Lower leg skin (tissue), 3 donors: Measurements from ENCODE around the gene RHCG.

Experiments
- POLR2A ChIP-seq, 2 donors: fragments of 450-650 bp; IDR thresholded peaks; one replicate each; pipeline ENCODE4 v1.6.1; 2016 to 2017; ENCODE audit warnings: antibody characterized with exemption in 2 of 2, mild to moderate bottlenecking in 1 of 2, moderate library complexity in 1 of 2
- TF ChIP-seq, protein P1 (sequence below), 3 donors: fragments of 450-650 bp; IDR thresholded peaks; one replicate each; pipeline ENCODE4 v1.5.1; 2016; ENCODE audit warnings: antibody characterized with exemption in 3 of 3, mild to moderate bottlenecking in 3 of 3, moderate library complexity in 2 of 3

DNA sequence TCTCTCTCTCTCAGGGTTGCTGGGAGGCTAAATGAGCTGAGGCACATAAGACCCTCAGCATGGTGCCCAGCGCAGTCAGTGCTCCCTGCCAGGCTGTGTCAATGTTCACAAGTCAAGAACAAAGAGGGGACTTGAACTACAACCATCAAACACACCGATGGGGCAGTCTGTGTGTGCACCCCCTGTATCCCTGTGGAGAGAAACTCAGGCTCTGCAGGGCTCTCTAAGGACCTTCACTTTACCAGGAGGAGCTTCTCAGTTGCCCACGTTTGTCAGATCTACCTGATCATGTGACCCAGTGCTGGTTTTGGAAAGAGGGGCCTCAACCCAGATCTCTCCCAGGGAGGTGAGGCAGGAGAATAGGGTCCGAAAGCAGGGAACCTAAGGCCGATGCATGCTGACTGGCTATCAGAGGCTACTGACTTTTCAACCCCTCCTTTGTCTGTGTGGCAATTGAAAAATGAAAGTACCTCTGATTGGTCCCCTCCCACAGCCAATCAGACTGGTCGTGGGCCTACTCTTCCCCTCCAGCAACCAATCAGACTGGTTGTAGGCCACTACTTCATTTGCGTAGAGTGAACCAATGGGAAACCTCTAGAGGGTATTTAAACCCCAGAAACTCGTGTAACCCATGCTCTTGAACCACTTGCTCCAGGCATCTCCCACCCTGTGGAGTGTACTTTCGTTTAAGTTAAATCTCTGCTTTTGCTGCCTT lies 34.0 kb downstream of the RHCG start:
- TF ChIP-seq, protein P1, sequence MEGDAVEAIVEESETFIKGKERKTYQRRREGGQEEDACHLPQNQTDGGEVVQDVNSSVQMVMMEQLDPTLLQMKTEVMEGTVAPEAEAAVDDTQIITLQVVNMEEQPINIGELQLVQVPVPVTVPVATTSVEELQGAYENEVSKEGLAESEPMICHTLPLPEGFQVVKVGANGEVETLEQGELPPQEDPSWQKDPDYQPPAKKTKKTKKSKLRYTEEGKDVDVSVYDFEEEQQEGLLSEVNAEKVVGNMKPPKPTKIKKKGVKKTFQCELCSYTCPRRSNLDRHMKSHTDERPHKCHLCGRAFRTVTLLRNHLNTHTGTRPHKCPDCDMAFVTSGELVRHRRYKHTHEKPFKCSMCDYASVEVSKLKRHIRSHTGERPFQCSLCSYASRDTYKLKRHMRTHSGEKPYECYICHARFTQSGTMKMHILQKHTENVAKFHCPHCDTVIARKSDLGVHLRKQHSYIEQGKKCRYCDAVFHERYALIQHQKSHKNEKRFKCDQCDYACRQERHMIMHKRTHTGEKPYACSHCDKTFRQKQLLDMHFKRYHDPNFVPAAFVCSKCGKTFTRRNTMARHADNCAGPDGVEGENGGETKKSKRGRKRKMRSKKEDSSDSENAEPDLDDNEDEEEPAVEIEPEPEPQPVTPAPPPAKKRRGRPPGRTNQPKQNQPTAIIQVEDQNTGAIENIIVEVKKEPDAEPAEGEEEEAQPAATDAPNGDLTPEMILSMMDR (IDR thresholded peaks at IDR 0.05) = no peak
- no peak for TF ChIP-seq POLR2A (IDR thresholded peaks at IDR 0.05)
